K562 (cell line): ENCODE measurements around the gene PCDHGA5. TPM values are rescaled to one million over a fixed set of nuclear protein-coding genes. Genes with fewer than 3 reads are reported as not detected.

ENCODE experiments used
- ATF6 ChIP-seq: sonication (generic); formaldehyde crosslinking; IDR thresholded peaks from 2 replicates; pipeline ENCODE4 v1.4.0; 2020; ENCODE audit warnings: mild to moderate bottlenecking, missing genetic modification reagents
- CBFB ChIP-seq: sonication (generic); formaldehyde crosslinking; IDR thresholded peaks from 2 replicates; pipeline ENCODE4 v1.4.0; 2020; ENCODE audit warnings: mild to moderate bottlenecking, missing genetic modification reagents
- GATA2 ChIP-seq: sonication (generic); formaldehyde crosslinking; IDR thresholded peaks from 2 replicates; pipeline ENCODE4 v1.4.0; 2020; ENCODE audit warnings: mild to moderate bottlenecking, missing genetic modification reagents
- HES1 ChIP-seq: fragments of 450-650 bp; IDR thresholded peaks from 2 replicates; pipeline ENCODE4 v1.6.1; 2016; ENCODE audit warnings: low read depth, mild to moderate bottlenecking, moderate library complexity
- HNRNPH1 ChIP-seq: fragments of 200-400 bp; formaldehyde crosslinking; optimal IDR thresholded peaks from 2 replicates; pipeline ENCODE3; 2017; ENCODE audit warnings: low read depth, mild to moderate bottlenecking, low read length, moderate library complexity
- JUND ChIP-seq, 2 experiments: IDR thresholded peaks; 2 replicates in 1 of 2; 3 replicates in 1 of 2; pipeline ENCODE4 v1.6.1; 2011; ENCODE audit warnings: borderline replicate concordance in 2 of 2, low read depth in 2 of 2, low read length in 2 of 2, improper control_type of control experiment in 1 of 2, missing biosample characterization in 1 of 2, missing genetic modification characterization in 1 of 2, missing genetic modification reagents in 1 of 2
- MAFF ChIP-seq: IDR thresholded peaks from 2 replicates; pipeline ENCODE4 v1.6.1; 2012; ENCODE audit warnings: low read length, improper control_type of control experiment
- MIER1 ChIP-seq: fragments of 450-650 bp; IDR thresholded peaks from 2 replicates; pipeline ENCODE4 v1.6.1; 2016; ENCODE audit warnings: antibody characterized with exemption, mild to moderate bottlenecking, low read depth
- MTA1 ChIP-seq: fragments of 450-650 bp; IDR thresholded peaks from 2 replicates; pipeline ENCODE4 v1.6.1; 2017; ENCODE audit warnings: borderline replicate concordance
- RAD21 ChIP-seq, 2 experiments: fragments of 250-450 bp in 1 of 2; fragments of 450-650 bp in 1 of 2; sonication (Bioruptor Pico) in 1 of 2; formaldehyde crosslinking in 1 of 2; IDR thresholded peaks in 1 of 2; conservative IDR thresholded peaks in 1 of 2; 2 replicates each; pipeline versions ENCODE4 v1.4.0 to v1.8.0; 2020 to 2022; ENCODE audit warnings: mild to moderate bottlenecking in 2 of 2, moderate library complexity in 1 of 2
- SIX5 ChIP-seq, 2 experiments: IDR thresholded peaks; 2 replicates each; pipeline ENCODE4 v1.6.1; 2011; ENCODE audit warnings: low read length in 2 of 2, borderline replicate concordance in 1 of 2, low read depth in 1 of 2, mild to moderate bottlenecking in 1 of 2, moderate library complexity in 1 of 2; ENCODE audit not compliant: insufficient read depth in 1 of 2
- TAF15 ChIP-seq: fragments of 200-400 bp; formaldehyde crosslinking; IDR thresholded peaks from 2 replicates; pipeline ENCODE4 v1.6.1; 2017; ENCODE audit warnings: mild to moderate bottlenecking, low read depth, low read length, moderate library complexity
- ZNF239 ChIP-seq: fragments of 250-450 bp; sonication (Bioruptor Pico); IDR thresholded peaks from 2 replicates; pipeline ENCODE4 v1.4.0; 2020; ENCODE audit warnings: mild to moderate bottlenecking
- ZNF316 ChIP-seq: fragments of 450-650 bp; IDR thresholded peaks from 2 replicates; pipeline ENCODE4 v1.6.1; 2016
- ZNF766 ChIP-seq: fragments of 200-800 bp; sonication (Bioruptor generic); conservative IDR thresholded peaks from 2 replicates; pipeline ENCODE4 v1.6.1; 2016; ENCODE audit warnings: missing genetic modification characterization, missing compliant biosample characterization
- polyA plus RNA-seq, 8 experiments: library from polyadenylated mRNA; depleted of rRNA in 4 of 8; stranded (reverse) in 5 of 8; unstranded in 3 of 8; fragments of >200 nt; fragmentation: Nextera tagmentation in 2 of 8; fragmentation: Illumina TruSeq in 1 of 8; extraction: Ambion mirVana in 2 of 8; extraction: Trizol in 1 of 8; gene quantifications; 2 replicates each; pipeline versions ENCODE4 v1.2.1 to v1.2.3, GENCODE V29; 2011 to 2014; ENCODE audit warnings: inconsistent platforms in 1 of 8, missing spikeins in 1 of 8
- total RNA-seq, 7 experiments: library from RNA; depleted of rRNA in 6 of 7; stranded (reverse); fragments of >200 nt in 6 of 7; fragmentation: Illumina TruSeq in 2 of 7; extraction: Trizol in 2 of 7; gene quantifications; 2 replicates each; pipeline versions ENCODE4 v1.2.1 to v1.2.3, GENCODE V29; 2011 to 2021; ENCODE audit warnings: low replicate concordance in 1 of 7
- TF ChIP-seq, protein P1 (sequence below): fragments of 450-650 bp; IDR thresholded peaks from 2 replicates; pipeline ENCODE4 v1.6.1; 2018; ENCODE audit not compliant: partially characterized antibody
- TF ChIP-seq, protein P2 (sequence below): fragments of 250-450 bp; sonication (Bioruptor Pico); IDR thresholded peaks from 2 replicates; pipeline ENCODE4 v1.5.0; 2021; ENCODE audit warnings: mild to moderate bottlenecking, borderline replicate concordance

Gene PCDHGA5
- total and polyA plus RNA-seq, 9 of the 15 experiments (the other 6 are each of a cell fraction or from before 2014, with no cell fraction given): 0.01 to 0.18 (median 0.12) TPM; not detected in 1

- TF ChIP-seq JUND (IDR thresholded peaks at IDR 0.05; ENCODE audit: borderline replicate concordance, low read depth, low read length): peak; percentile 24; the same call in 1 of the 2 replicates
- no peak for TF ChIP-seq JUND (tag; IDR thresholded peaks at IDR 0.05; ENCODE audit: borderline replicate concordance, low read depth, low read length)
- TF ChIP-seq RAD21 (CRISPR knock-in tag; conservative IDR thresholded peaks at IDR 0.05 in 1 of 2, IDR thresholded peaks at IDR 0.05 in 1 of 2): peak; percentile 62
- no peak for TF ChIP-seq SIX5 (IDR thresholded peaks at IDR 0.05; ENCODE audit: borderline replicate concordance in 1 of 2, insufficient read depth in 1 of 2, low read depth in 1 of 2, low read length in 2 of 2)
- 0 out of 2 replicates have a peak, but pooled peaks have one; percentile 29 for TF ChIP-seq ZNF766
- TF ChIP-seq TAF15: no peak
- TF ChIP-seq ZNF239 (CRISPR knock-in tag): peak; percentile 90
- peak; percentile 21; the same call in 1 of the 2 replicates for TF ChIP-seq MTA1
- 0 out of 2 replicates have a peak, but pooled peaks have one; percentile 19 for TF ChIP-seq MIER1
- peak; percentile 37; the same call in 1 of the 2 replicates for TF ChIP-seq MAFF
- TF ChIP-seq, protein P1, sequence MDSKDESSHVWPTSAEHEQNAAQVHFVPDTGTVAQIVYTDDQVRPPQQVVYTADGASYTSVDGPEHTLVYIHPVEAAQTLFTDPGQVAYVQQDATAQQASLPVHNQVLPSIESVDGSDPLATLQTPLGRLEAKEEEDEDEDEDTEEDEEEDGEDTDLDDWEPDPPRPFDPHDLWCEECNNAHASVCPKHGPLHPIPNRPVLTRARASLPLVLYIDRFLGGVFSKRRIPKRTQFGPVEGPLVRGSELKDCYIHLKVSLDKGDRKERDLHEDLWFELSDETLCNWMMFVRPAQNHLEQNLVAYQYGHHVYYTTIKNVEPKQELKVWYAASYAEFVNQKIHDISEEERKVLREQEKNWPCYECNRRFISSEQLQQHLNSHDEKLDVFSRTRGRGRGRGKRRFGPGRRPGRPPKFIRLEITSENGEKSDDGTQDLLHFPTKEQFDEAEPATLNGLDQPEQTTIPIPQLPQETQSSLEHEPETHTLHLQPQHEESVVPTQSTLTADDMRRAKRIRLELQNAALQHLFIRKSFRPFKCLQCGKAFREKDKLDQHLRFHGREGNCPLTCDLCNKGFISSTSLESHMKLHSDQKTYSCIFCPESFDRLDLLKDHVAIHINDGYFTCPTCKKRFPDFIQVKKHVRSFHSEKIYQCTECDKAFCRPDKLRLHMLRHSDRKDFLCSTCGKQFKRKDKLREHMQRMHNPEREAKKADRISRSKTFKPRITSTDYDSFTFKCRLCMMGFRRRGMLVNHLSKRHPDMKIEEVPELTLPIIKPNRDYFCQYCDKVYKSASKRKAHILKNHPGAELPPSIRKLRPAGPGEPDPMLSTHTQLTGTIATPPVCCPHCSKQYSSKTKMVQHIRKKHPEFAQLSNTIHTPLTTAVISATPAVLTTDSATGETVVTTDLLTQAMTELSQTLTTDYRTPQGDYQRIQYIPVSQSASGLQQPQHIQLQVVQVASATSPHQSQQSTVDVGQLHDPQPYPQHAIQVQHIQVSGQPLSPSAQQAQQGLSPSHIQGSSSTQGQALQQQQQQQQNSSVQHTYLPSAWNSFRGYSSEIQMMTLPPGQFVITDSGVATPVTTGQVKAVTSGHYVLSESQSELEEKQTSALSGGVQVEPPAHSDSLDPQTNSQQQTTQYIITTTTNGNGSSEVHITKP: no peak
- no peak for TF ChIP-seq ATF6 (CRISPR knock-in tag)
- no peak for TF ChIP-seq HNRNPH1
- TF ChIP-seq, protein P2, sequence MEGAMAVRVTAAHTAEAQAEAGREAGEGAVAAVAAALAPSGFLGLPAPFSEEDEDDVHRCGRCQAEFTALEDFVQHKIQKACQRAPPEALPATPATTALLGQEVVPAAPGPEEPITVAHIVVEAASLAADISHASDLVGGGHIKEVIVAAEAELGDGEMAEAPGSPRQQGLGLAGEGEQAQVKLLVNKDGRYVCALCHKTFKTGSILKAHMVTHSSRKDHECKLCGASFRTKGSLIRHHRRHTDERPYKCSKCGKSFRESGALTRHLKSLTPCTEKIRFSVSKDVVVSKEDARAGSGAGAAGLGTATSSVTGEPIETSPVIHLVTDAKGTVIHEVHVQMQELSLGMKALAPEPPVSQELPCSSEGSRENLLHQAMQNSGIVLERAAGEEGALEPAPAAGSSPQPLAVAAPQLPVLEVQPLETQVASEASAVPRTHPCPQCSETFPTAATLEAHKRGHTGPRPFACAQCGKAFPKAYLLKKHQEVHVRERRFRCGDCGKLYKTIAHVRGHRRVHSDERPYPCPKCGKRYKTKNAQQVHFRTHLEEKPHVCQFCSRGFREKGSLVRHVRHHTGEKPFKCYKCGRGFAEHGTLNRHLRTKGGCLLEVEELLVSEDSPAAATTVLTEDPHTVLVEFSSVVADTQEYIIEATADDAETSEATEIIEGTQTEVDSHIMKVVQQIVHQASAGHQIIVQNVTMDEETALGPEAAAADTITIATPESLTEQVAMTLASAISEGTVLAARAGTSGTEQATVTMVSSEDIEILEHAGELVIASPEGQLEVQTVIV (CRISPR knock-in tag): no peak
- TF ChIP-seq ZNF316: peak; percentile 53
- no peak for TF ChIP-seq HES1
- peak; percentile 51; the same call in 1 of the 2 replicates for TF ChIP-seq GATA2 (CRISPR knock-in tag)
- TF ChIP-seq CBFB (CRISPR knock-in tag): peak; percentile 37; the same call in 1 of the 2 replicates
Observed at GRCh38 chr5:141326088-141326854, 37.7 kb upstream of the PCDHGA5 start (continued).
